ENCODE measurements around the gene SLC38A1.

The SLC38A1 gene

GRCh38 chr12:46244997-46245396 lies 23.8 kb downstream of the SLC38A1 start:
- TF ChIP-seq CTCF (IDR thresholded peaks at IDR 0.05; ENCODE audit: control insufficient read depth, extremely low read depth, insufficient read depth), result no peak
- no peak overlapping the region for H3K4me3 ChIP-seq (ENCODE audit: low read depth, low read length)
- no peak for DNase-seq (ENCODE audit: low read depth)

- no peak for TF ChIP-seq CTCF (IDR thresholded peaks at IDR 0.05; ENCODE audit: control insufficient read depth, extremely low read depth, insufficient read depth)
- no peak overlapping the region for H3K4me3 ChIP-seq (ENCODE audit: low read depth, low read length)
- no peak for DNase-seq (ENCODE audit: low read depth)
Observed at GRCh38 chr12:46244273-46244915, 24.4 kb downstream of the SLC38A1 start.

- no peak for TF ChIP-seq CTCF (IDR thresholded peaks at IDR 0.05; ENCODE audit: control insufficient read depth, extremely low read depth, insufficient read depth)
- no peak for DNase-seq (ENCODE audit: low read depth)
- H3K4me3 ChIP-seq (ENCODE audit: low read depth, low read length), result no peak overlapping the region
Observed at GRCh38 chr12:46242569-46242968, 26.3 kb downstream of the SLC38A1 start.

GRCh38 chr12:46240436-46240835 lies 28.4 kb downstream of the SLC38A1 start:
- DNase-seq (ENCODE audit: low read depth), result no peak
- H3K4me3 ChIP-seq (ENCODE audit: low read depth, low read length), result no peak overlapping the region
- TF ChIP-seq CTCF (IDR thresholded peaks at IDR 0.05; ENCODE audit: control insufficient read depth, extremely low read depth, insufficient read depth), result no peak

GRCh38 chr12:46238821-46239220 lies 30.0 kb downstream of the SLC38A1 start:
- H3K4me3 ChIP-seq (ENCODE audit: low read depth, low read length), result no peak overlapping the region
- no peak for DNase-seq (ENCODE audit: low read depth)
- TF ChIP-seq CTCF (IDR thresholded peaks at IDR 0.05; ENCODE audit: control insufficient read depth, extremely low read depth, insufficient read depth), result no peak

GRCh38 chr12:46237371-46238045 lies 31.3 kb downstream of the SLC38A1 start:
- no peak for DNase-seq (ENCODE audit: low read depth)
- H3K4me3 ChIP-seq (ENCODE audit: low read depth, low read length), result no peak overlapping the region
- no peak for TF ChIP-seq CTCF (IDR thresholded peaks at IDR 0.05; ENCODE audit: control insufficient read depth, extremely low read depth, insufficient read depth)

- H3K4me3 ChIP-seq (ENCODE audit: low read depth, low read length), result no peak overlapping the region
- no peak for DNase-seq (ENCODE audit: low read depth)
- no peak for TF ChIP-seq CTCF (IDR thresholded peaks at IDR 0.05; ENCODE audit: control insufficient read depth, extremely low read depth, insufficient read depth)
Observed at GRCh38 chr12:46234000-46234399, 34.8 kb downstream of the SLC38A1 start.

All from LNCaP clone FGC (cell line).